GM21390 (cell line): Measurements from ENCODE around the gene HRH4.

Experiments used
- ATAC-seq: cut with Tn5 transposase; IDR thresholded peaks from one replicate; pipeline ENCODE4 v1.9.1; 2021; ENCODE audit not compliant: unreplicated experiment

HRH4 gene

GRCh38 chr18:24502667-24503523 is 42.5 kb downstream of the HRH4 start:
- no peak for ATAC-seq

GRCh38 chr18:24504401-24504800 is 44.0 kb downstream of the HRH4 start:
- ATAC-seq: no peak

GRCh38 chr18:24506175-24506574 is 45.7 kb downstream of the HRH4 start:
- ATAC-seq: no peak

- ATAC-seq: no peak
These were observed 49.0 kb downstream of the HRH4 start for GRCh38 chr18:24509435-24509834.

- ATAC-seq: peak; percentile 67
These were observed 54.0 kb downstream of the HRH4 start for GRCh38 chr18:24514439-24514838.

- no peak for ATAC-seq
These were observed 55.3 kb downstream of the HRH4 start for GRCh38 chr18:24515721-24516120.

- no peak for ATAC-seq
These were observed 55.8 kb downstream of the HRH4 start for GRCh38 chr18:24516261-24516660.

GRCh38 chr18:24517554-24517953 is 57.1 kb downstream of the HRH4 start:
- no peak for ATAC-seq

GRCh38 chr18:24518596-24518995 is 58.2 kb downstream of the HRH4 start:
- ATAC-seq: no peak
